Measurements from ENCODE around the gene MAPKAP1.

DNA sequence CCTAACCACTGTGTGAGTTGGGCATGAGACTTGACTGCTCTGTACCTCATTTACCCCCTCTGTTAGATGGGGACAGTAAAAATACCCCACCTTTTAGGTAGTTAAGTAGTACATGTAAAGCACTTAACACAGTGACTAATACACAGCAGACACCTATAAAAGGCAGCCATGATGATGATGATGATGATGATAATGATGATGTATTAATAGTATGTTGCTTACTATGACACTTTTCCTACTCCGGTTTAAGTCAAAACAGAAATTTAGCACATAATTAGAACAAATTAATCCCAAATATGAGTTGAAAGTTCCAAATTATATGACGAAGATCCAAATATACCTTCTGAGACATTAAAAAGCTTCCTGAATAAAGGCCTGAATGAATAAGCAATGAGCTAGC, 223.3 kb downstream of the MAPKAP1 start:
- TF ChIP-seq, protein P1, sequence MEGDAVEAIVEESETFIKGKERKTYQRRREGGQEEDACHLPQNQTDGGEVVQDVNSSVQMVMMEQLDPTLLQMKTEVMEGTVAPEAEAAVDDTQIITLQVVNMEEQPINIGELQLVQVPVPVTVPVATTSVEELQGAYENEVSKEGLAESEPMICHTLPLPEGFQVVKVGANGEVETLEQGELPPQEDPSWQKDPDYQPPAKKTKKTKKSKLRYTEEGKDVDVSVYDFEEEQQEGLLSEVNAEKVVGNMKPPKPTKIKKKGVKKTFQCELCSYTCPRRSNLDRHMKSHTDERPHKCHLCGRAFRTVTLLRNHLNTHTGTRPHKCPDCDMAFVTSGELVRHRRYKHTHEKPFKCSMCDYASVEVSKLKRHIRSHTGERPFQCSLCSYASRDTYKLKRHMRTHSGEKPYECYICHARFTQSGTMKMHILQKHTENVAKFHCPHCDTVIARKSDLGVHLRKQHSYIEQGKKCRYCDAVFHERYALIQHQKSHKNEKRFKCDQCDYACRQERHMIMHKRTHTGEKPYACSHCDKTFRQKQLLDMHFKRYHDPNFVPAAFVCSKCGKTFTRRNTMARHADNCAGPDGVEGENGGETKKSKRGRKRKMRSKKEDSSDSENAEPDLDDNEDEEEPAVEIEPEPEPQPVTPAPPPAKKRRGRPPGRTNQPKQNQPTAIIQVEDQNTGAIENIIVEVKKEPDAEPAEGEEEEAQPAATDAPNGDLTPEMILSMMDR (optimal IDR thresholded peaks at IDR 0.05 in 1 of 3, IDR thresholded peaks at IDR 0.05 in 1 of 3, conservative IDR thresholded peaks at IDR 0.05 in 1 of 3; ENCODE audit: extremely low read depth in 1 of 3, insufficient read depth in 2 of 3, low read length in 3 of 3) = no peak
- no peak for TF ChIP-seq EZH2 (IDR thresholded peaks at IDR 0.05; ENCODE audit: low read length)

Data from keratinocyte (primary cell).